Neural cell (in vitro differentiated cells): ENCODE measurements around the gene HCLS1.

Source experiments
- EP300 ChIP-seq: fragments of 450-650 bp; conservative IDR thresholded peaks from 2 replicates; pipeline ENCODE4 v1.6.1; 2014; ENCODE audit warnings: antibody characterized with exemption, mild to moderate bottlenecking, moderate library complexity; ENCODE audit not compliant: poor library complexity, severe bottlenecking
- POLR2AphosphoS5 ChIP-seq: IDR thresholded peaks from 2 replicates; pipeline ENCODE4 v1.6.1; 2012
- RAD21 ChIP-seq: fragments of 450-650 bp; conservative IDR thresholded peaks from 2 replicates; pipeline ENCODE4 v1.6.1; 2014; ENCODE audit warnings: antibody characterized with exemption, mild to moderate bottlenecking, moderate library complexity
- SMC3 ChIP-seq: fragments of 450-650 bp; conservative IDR thresholded peaks from 2 replicates; pipeline ENCODE4 v1.6.1; 2014; ENCODE audit warnings: antibody characterized with exemption, mild to moderate bottlenecking, moderate library complexity; ENCODE audit not compliant: poor library complexity
- TF ChIP-seq, protein P1 (sequence below): fragments of 450-650 bp; IDR thresholded peaks from 2 replicates; pipeline ENCODE4 v1.5.1; 2014; ENCODE audit warnings: antibody characterized with exemption, mild to moderate bottlenecking, moderate library complexity; ENCODE audit not compliant: poor library complexity, severe bottlenecking
- TF ChIP-seq, protein P2 (sequence below): IDR thresholded peaks from 2 replicates; pipeline ENCODE4 v1.6.1; 2012; ENCODE audit warnings: borderline replicate concordance

DNA sequence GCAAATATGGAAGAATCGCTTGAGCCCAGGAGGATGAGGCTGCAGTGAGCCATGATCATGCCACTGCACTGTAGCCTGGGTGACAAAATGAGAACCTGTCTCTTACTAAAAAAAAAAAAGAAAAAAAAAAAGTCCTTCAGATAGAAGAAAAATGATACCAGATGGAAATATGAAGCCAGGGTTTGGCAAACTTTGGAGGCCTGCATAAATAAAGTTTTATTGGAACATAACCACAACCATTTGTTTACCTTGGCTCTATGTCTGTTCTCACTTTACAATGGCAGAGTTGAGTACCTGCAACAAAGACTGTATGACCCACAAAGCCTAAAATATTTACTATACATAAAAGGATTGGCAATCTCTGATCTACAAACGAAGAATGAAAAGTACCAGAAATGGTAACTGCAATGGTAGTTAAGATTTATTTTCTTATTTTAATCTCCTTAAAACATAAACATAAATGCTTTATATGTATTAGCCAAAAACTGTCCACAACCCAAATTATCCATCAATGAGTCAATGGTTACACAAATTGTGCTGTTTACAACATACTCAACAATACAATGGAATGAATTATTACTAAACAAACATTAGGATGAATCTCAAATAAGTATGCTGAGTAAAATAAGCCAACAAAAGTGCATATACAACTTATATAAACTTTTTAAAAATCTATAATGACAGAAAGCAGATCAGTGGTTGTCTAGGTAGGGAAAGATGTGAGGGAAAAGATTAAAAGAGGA lies 47.0 kb upstream of the HCLS1 start:
- TF ChIP-seq, protein P1, sequence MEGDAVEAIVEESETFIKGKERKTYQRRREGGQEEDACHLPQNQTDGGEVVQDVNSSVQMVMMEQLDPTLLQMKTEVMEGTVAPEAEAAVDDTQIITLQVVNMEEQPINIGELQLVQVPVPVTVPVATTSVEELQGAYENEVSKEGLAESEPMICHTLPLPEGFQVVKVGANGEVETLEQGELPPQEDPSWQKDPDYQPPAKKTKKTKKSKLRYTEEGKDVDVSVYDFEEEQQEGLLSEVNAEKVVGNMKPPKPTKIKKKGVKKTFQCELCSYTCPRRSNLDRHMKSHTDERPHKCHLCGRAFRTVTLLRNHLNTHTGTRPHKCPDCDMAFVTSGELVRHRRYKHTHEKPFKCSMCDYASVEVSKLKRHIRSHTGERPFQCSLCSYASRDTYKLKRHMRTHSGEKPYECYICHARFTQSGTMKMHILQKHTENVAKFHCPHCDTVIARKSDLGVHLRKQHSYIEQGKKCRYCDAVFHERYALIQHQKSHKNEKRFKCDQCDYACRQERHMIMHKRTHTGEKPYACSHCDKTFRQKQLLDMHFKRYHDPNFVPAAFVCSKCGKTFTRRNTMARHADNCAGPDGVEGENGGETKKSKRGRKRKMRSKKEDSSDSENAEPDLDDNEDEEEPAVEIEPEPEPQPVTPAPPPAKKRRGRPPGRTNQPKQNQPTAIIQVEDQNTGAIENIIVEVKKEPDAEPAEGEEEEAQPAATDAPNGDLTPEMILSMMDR, result no peak
- no peak for TF ChIP-seq POLR2AphosphoS5
- TF ChIP-seq, protein P2, sequence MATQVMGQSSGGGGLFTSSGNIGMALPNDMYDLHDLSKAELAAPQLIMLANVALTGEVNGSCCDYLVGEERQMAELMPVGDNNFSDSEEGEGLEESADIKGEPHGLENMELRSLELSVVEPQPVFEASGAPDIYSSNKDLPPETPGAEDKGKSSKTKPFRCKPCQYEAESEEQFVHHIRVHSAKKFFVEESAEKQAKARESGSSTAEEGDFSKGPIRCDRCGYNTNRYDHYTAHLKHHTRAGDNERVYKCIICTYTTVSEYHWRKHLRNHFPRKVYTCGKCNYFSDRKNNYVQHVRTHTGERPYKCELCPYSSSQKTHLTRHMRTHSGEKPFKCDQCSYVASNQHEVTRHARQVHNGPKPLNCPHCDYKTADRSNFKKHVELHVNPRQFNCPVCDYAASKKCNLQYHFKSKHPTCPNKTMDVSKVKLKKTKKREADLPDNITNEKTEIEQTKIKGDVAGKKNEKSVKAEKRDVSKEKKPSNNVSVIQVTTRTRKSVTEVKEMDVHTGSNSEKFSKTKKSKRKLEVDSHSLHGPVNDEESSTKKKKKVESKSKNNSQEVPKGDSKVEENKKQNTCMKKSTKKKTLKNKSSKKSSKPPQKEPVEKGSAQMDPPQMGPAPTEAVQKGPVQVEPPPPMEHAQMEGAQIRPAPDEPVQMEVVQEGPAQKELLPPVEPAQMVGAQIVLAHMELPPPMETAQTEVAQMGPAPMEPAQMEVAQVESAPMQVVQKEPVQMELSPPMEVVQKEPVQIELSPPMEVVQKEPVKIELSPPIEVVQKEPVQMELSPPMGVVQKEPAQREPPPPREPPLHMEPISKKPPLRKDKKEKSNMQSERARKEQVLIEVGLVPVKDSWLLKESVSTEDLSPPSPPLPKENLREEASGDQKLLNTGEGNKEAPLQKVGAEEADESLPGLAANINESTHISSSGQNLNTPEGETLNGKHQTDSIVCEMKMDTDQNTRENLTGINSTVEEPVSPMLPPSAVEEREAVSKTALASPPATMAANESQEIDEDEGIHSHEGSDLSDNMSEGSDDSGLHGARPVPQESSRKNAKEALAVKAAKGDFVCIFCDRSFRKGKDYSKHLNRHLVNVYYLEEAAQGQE, result no peak
- TF ChIP-seq EP300, result no peak
- no peak for TF ChIP-seq RAD21
- TF ChIP-seq SMC3, result no peak
